B cell (primary cell): ENCODE results near the gene PLAC1. TPM values are rescaled to one million over a fixed set of nuclear protein-coding genes. Genes with fewer than 3 reads are reported as not detected.

ENCODE experiments used
- ATAC-seq: fragments of 200-7000 bp; cut with Tn5 transposase; one replicate; pipeline ENCODE4 v1.10.0; 2021; ENCODE audit warnings: low read depth, mild to moderate bottlenecking, moderate number of reproducible peaks, moderate library complexity
- CTCF ChIA-PET: fragments of 350-600 bp; sonication (Branson Sonifier 250); formaldehyde crosslinking; loops from one replicate; lab custom pipeline; 2021; ENCODE audit warnings: antibody characterized with exemption, inconsistent platforms; lab: Charles Lee
- POLR2A ChIA-PET: fragments of 350-600 bp; sonication (Branson Sonifier 250); formaldehyde crosslinking; loops from one replicate; lab custom pipeline; 2021; ENCODE audit warnings: antibody characterized with exemption; lab: Charles Lee
- DNase-seq: peaks from one replicate; pipeline ENCODE4 v3.0.0; 2013
- H2AFZ ChIP-seq: 2 replicates; pipeline ENCODE4 v1.6.1; 2012; ENCODE audit warnings: mild to moderate bottlenecking, low read depth, low read length; ENCODE audit not compliant: insufficient read depth, poor library complexity, severe bottlenecking
- H3K27ac ChIP-seq, 2 donors: 1 replicate in 1 of 2; 2 replicates in 1 of 2; pipeline ENCODE4 v1.5.1; 2012 to 2013; ENCODE audit warnings: low read length in 2 of 2, mild to moderate bottlenecking in 2 of 2, moderate library complexity in 1 of 2
- H3K27me3 ChIP-seq, 4 experiments: fragments of 200-600 bp in 1 of 4; sonication (generic) in 1 of 4; replicated peaks in 1 of 4; 1 replicate in 2 of 4; 2 replicates in 2 of 4; pipeline versions ENCODE4 v1.6.1 to v1.7.0; 2013 to 2016; ENCODE audit warnings: low read length in 3 of 4, mild to moderate bottlenecking in 2 of 4, mixed read lengths in 1 of 4, moderate library complexity in 1 of 4; ENCODE audit not compliant: insufficient read depth in 4 of 4, control insufficient read depth in 3 of 4; ENCODE audit errors: control extremely low read depth in 1 of 4
- H3K36me3 ChIP-seq, 2 experiments: replicated peaks in 1 of 2; 1 replicate in 1 of 2; 2 replicates in 1 of 2; pipeline versions ENCODE4 v1.6.1 to v1.7.1; 2013; ENCODE audit warnings: low read length in 1 of 2; ENCODE audit not compliant: insufficient read depth in 2 of 2, control insufficient read depth in 1 of 2; ENCODE audit errors: control extremely low read depth in 1 of 2, extremely low read depth in 1 of 2
- H3K4me1 ChIP-seq, 2 donors: fragments of 200-600 bp in 1 of 2; sonication (generic) in 1 of 2; 1 replicate in 1 of 2; 2 replicates in 1 of 2; pipeline versions ENCODE4 v1.5.1 to v1.6.1; 2013 to 2017; ENCODE audit warnings: low read length in 2 of 2; ENCODE audit not compliant: control insufficient read depth in 2 of 2, insufficient read depth in 2 of 2
- H3K4me2 ChIP-seq: replicated peaks from 2 replicates; pipeline ENCODE3; 2012; ENCODE audit warnings: mild to moderate bottlenecking, low read depth, low read length; ENCODE audit not compliant: poor library complexity, severe bottlenecking
- H3K4me3 ChIP-seq, 5 experiments: fragments of 200-600 bp in 1 of 5; sonication (generic) in 1 of 5; 1 replicate in 3 of 5; 2 replicates in 2 of 5; pipeline versions ENCODE4 v1.5.1 to v1.7.0; 2011 to 2016; ENCODE audit warnings: low read length in 4 of 5, mild to moderate bottlenecking in 4 of 5, low read depth in 2 of 5, control low read depth in 1 of 5, moderate library complexity in 1 of 5; ENCODE audit not compliant: insufficient read depth in 1 of 5; ENCODE audit errors: control extremely low read depth in 1 of 5, extremely low read depth in 1 of 5
- H3K79me2 ChIP-seq: fragments of 200-600 bp; sonication (generic); one replicate; pipeline ENCODE4 v1.6.0; 2016; ENCODE audit warnings: low read length; ENCODE audit not compliant: control insufficient read depth, insufficient read depth
- H3K9ac ChIP-seq: fragments of 200-600 bp; sonication (generic); 2 replicates; pipeline ENCODE4 v1.6.1; 2017; ENCODE audit warnings: mild to moderate bottlenecking, low read length, moderate library complexity
- H3K9me3 ChIP-seq, 3 donors: one replicate each; pipeline versions ENCODE4 v1.6.1 to v1.7.1; 2013; ENCODE audit warnings: low read length in 2 of 3; ENCODE audit not compliant: control insufficient read depth in 2 of 3, insufficient read depth in 1 of 3; ENCODE audit errors: control extremely low read depth in 1 of 3
- H4K20me1 ChIP-seq: 2 replicates; pipeline ENCODE4 v1.6.0; 2012; ENCODE audit warnings: mild to moderate bottlenecking, low read length; ENCODE audit not compliant: insufficient read depth, control insufficient read depth, poor library complexity, severe bottlenecking
- H3K27ac Mint-ChIP-seq: one replicate; pipeline ENCODE4 v1.8.0; 2021; ENCODE audit warnings: mixed read lengths
- H3K27me3 Mint-ChIP-seq: one replicate; pipeline ENCODE4 v1.8.0; 2021; ENCODE audit warnings: mixed read lengths
- H3K4me1 Mint-ChIP-seq: one replicate; pipeline ENCODE4 v1.8.0; 2021; ENCODE audit warnings: mixed read lengths
- H3K4me3 Mint-ChIP-seq: one replicate; pipeline ENCODE4 v1.8.0; 2021; ENCODE audit warnings: mixed read lengths
- H3K9me3 Mint-ChIP-seq: one replicate; pipeline ENCODE4 v1.8.0; 2022; ENCODE audit warnings: mixed read lengths; ENCODE audit not compliant: insufficient read depth
- CTCF ChIP-seq: fragments of 200-600 bp; IDR thresholded peaks from one replicate; pipeline ENCODE4 v1.8.0; 2022; ENCODE audit warnings: antibody characterized with exemption, mild to moderate bottlenecking
- EZH2 ChIP-seq: IDR thresholded peaks from 2 replicates; pipeline ENCODE4 v1.6.1; 2012; ENCODE audit warnings: borderline replicate concordance, low read depth, mild to moderate bottlenecking, moderate library complexity, low read length; ENCODE audit not compliant: insufficient read depth, poor library complexity, severe bottlenecking
- WGBS: methylation state at CpG from one replicate; pipeline ENCODE4 v1.1.5; 2013; ENCODE audit warnings: missing lambda C conversion rate; ENCODE audit not compliant: insufficient coverage; 5-methylcytosine and 5-hydroxymethylcytosine counted together
- intact Hi-C: fragments of 100-400 bp; cut with micrococcal nuclease; formaldehyde crosslinking; loops from one replicate; pipeline ENCODE4 v1.10.0; 2022
- polyA plus RNA-seq: library from polyadenylated mRNA; depleted of rRNA; stranded (reverse); fragments of >200 nt; gene quantifications from 2 replicates; pipeline ENCODE4 v1.2.3, GENCODE V29; 2012
- total RNA-seq, 2 donors: library from RNA; stranded (reverse); fragments of 120-200 nt in 1 of 2; gene quantifications; 1 replicate in 1 of 2; 2 replicates in 1 of 2; pipeline versions ENCODE4 v1.2.3 to v1.2.4, GENCODE V29; 2013 to 2022

PLAC1 gene
- total and polyA plus RNA-seq, 2 donors (not counting 1 experiment from before 2014, with no cell fraction given), result not detected

GRCh38 chrX:134641346-134641745, 16.9 kb downstream of the PLAC1 start:
- Histone ChIP-seq H3K4me3 (no peak overlapping the region), H3K27ac (no peak overlapping the region), H3K9ac (no peak overlapping the region), H4K20me1 (no peaks in the 10 kb centered on the region), H3K27me3 (no peaks in the 10 kb centered on the region), H2AFZ (no peak overlapping the region), H3K4me2 (no peak overlapping the region), H3K36me3 (no peaks in the 10 kb centered on the region), H3K9me3 (no peaks in the 10 kb centered on the region), H3K79me2 (no peaks in the 10 kb centered on the region), H3K4me1 (no peaks in the 10 kb centered on the region)
- H3K4me3 Mint-ChIP-seq, result no peak overlapping the region
- DNase-seq, result no peak
- H3K4me1 Mint-ChIP-seq, result no peaks in the 10 kb centered on the region
- H3K27me3 Mint-ChIP-seq, result peaks cover 14% of the 10 kb centered on the region
- ChIA-PET POLR2A (no interaction called here), CTCF (no interaction called here)
- TF ChIP-seq CTCF, result no peak
- TF ChIP-seq EZH2, result no peak
- ATAC-seq, result no peak
- H3K27ac Mint-ChIP-seq, result no peak overlapping the region
- H3K9me3 Mint-ChIP-seq, result no peaks in the 10 kb centered on the region
- intact Hi-C loops, result no loop called here
- WGBS, result no CpG with 5 or more reads among the region's 2 CpGs

- H3K4me1 Mint-ChIP-seq, result no peaks in the 10 kb centered on the region
- ATAC-seq (no peak), DNase-seq (no peak)
- intact Hi-C loops, result no loop called here
- no peak overlapping the region for H3K9ac ChIP-seq
- H3K27ac ChIP-seq, result no peak overlapping the region
- no peak overlapping the region for H3K4me3 ChIP-seq
- no peaks in the 10 kb centered on the region for H4K20me1 ChIP-seq
- H3K36me3 ChIP-seq, result no peaks in the 10 kb centered on the region
- ChIA-PET POLR2A (no interaction called here), CTCF (no interaction called here)
- H3K9me3 ChIP-seq, result no peaks in the 10 kb centered on the region
- no peak overlapping the region for H3K4me3 Mint-ChIP-seq
- no peaks in the 10 kb centered on the region for H3K4me1 ChIP-seq
- no peaks in the 10 kb centered on the region for H3K79me2 ChIP-seq
- 40% methylated on average over 1 of the region's 4 CpGs for WGBS
- H3K27me3 ChIP-seq, result no peaks in the 10 kb centered on the region
- H3K4me2 ChIP-seq, result no peak overlapping the region
- H3K9me3 Mint-ChIP-seq, result no peaks in the 10 kb centered on the region
- H2AFZ ChIP-seq, result no peak overlapping the region
- TF ChIP-seq CTCF, result no peak
- TF ChIP-seq EZH2, result no peak
- peaks cover 14% of the 10 kb centered on the region for H3K27me3 Mint-ChIP-seq
- no peak overlapping the region for H3K27ac Mint-ChIP-seq
These were observed 17.4 kb downstream of the PLAC1 start for GRCh38 chrX:134640914-134641313.
